SU-DHL-6 (cell line): Measurements from ENCODE around the gene AGPAT3.

ENCODE experiments used
- CTCF ChIP-seq: fragments of 200-600 bp; sonication (generic); IDR thresholded peaks from one replicate; pipeline ENCODE4 v1.5.1; 2017; ENCODE audit warnings: antibody characterized with exemption, mild to moderate bottlenecking, low read length, moderate library complexity; ENCODE audit not compliant: insufficient read depth, poor library complexity, severe bottlenecking
- EZH2phosphoT487 ChIP-seq: fragments of 200-600 bp; sonication (generic), shearing (Covaris generic); conservative IDR thresholded peaks from 2 replicates; pipeline ENCODE4 v1.6.1; 2018; ENCODE audit warnings: mild to moderate bottlenecking, antibody characterized with exemption, low read length, moderate library complexity, mixed read lengths

GRCh38 chr21:43876605-43877004, 11.6 kb downstream of the AGPAT3 start:
- TF ChIP-seq CTCF = no peak
- TF ChIP-seq EZH2phosphoT487 = no peak
